HPDE6-E6E7 (cell line): Measurements from ENCODE around the gene HELZ.
"Not testable (repeated sequence)": the region's sequence is repeated elsewhere in the genome, so short reads cannot be mapped to it uniquely, and the experiment has no call there.

Source experiments
- DNase-seq: peaks from one replicate; pipeline ENCODE4 v3.0.0; 2011; ENCODE audit warnings: missing footprints; ENCODE audit errors: extremely low spot score

HELZ gene

DNA sequence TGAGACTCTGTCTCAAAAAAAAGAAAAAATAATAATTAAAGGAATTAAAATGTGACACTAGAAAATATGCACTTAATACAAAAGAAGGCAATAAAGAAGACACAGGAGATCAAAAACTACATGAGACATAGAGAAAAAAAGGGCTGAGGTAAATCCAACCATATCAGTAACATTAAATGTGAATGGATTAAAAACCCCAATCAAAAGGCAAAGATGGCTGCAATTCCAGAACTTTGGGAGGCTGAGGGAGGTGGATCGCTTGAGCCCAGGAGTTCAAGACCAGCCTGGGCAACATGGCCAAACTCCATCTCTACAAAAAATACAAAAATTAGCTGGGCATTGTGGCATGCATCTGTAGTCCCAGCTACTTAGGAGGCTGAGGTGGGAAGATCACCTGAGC, 103.0 kb downstream of the HELZ start:
- DNase-seq, result not testable (repeated sequence)

DNA sequence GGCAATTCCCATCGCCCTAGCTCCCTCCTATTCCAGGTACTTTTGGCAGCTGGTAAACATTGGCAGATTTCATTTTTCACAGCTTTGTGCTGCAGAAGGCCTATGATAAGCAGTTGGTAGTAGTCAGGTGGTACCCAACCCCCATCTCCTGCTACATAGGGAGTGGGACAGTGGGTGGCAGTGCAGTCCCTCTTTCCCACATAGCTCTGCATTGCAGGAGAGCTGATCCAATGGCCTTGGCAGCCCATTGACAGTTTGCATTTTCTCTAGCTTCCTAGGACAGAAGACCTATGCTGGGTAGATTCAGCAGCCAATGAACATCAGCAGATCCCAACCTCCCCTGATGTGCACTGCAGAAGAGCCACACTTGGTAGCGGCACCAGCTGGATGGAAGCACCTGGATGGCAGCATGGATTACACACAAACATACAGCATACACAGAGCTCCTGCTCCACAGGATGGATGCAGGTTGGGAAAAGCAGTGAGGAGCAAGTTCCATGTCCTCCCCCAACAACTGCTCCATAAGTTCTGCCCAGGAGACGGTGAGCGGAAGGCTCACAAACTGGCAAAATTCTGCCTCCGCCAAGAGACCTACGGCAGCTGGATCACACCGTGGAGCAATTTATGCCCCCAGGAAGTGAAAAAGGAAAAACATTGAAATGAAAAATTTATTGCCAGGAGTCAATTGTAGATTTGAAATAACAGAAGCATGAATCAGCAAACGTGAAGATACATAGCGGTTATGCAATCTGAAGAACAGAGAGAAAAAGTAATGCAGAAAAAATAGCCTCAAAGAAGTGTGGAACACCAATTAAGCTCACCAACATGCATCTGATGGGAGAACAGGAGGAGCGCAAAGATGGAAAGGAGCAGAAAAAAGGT, 105.0 kb downstream of the HELZ start:
- no peak for DNase-seq

DNA sequence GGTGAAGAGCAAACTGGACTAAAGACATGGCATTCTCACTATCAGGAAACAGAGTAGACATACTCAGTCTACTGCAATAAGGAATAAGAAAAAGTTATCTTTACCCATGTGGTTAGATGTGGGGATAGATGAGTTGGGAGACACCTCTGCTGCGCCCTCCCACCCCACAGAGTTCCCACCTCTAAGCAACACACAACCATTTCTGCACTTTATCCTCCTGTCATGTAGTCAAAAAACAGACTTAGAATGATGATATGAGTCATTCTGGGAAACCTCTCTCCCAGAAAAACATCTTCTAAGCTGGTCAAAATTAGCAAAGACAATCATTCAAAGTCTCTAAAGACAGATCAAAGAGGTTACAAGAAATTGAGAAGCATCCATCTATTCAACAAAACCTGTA, 105.7 kb downstream of the HELZ start:
- DNase-seq, result no peak

DNA sequence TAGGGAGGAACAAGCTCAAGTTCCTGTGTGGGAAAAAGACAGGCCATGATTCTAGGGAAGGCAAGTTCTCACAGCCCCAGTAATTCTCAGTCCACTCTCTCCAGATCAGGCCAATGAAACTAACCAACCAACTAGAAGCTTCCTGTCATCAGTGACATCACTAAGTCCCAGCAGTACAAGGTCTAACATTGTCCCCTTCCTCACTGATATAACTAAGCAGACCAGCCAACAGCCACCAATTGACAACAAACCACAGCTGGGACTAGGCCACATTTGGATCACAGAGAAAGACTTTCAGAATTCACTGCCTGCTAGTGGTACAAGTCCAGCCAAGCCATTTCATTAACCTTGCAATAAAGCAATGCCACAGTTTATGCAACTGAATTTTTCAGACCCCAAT, 106.6 kb downstream of the HELZ start:
- DNase-seq, result no peak

DNA sequence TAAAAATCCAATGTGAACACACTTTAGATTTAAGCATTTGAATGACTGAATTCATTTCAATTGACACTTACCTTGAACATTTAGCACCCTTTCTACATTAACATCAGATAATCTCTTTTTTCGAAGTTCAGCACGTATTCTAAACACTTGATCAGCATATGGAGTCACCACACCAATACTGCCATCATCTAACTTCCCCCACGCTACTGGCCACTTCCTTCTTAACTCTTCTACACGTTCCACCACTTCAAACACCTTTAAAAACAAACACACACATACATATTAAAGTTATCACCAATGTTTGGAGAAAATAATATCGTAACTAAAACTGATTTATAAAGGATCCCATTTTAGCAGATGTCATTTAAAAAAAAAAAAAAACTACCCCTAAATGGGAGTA, 107.1 kb downstream of the HELZ start:
- no peak for DNase-seq

DNA sequence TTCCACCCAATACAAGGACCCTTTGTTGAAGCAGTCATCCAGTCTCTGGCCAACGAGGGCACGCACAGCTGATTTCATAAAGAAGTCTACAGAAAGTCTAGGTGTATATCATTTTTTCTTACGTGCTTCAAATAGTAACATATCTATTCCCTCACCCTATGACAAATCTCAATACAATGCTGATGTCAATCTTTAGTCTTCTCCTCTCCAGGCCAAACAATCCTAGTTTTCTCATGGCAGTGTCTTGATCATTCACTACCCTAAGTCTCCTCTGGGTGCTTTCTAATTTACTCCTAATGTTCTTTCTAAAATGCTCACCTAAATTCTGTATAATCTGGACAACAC, 108.0 kb downstream of the HELZ start:
- DNase-seq, result no peak

DNA sequence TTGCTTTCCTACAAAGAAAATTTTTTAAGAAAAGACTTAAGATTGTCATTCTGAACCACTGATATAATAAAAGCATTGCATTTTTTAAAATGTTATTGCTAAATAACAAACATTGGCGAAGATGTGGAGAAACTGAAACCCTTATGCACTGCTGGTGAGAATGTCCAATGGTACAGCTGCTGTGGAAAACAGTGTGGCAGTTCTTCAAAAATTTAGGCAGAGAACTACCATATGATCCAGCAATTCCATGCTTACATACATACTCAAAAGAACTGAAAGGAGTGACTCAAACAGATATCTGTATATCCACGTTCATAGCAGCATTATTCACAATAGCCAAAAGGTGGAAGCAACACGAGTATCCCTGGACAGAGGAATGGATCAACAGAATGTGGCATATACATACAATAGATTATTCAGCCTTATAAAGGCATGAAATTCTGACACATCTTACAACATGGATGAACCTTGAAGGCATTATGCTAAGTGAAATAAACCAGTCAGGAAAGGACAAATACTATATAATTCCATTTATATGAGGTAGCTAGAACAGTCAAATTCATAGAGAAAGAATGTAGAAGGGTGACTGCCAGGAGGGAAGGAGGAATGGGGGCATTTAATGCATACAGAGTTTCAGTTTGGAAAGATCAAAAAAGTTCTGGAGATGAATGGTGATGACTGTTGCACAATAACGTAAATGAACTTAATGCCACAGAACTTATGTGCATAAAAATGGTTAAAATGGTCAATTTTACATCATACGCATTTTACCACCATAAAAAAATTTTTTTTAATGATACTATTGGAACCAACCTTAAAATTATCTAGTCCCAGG, 108.6 kb downstream of the HELZ start:
- DNase-seq, result no peak

DNA sequence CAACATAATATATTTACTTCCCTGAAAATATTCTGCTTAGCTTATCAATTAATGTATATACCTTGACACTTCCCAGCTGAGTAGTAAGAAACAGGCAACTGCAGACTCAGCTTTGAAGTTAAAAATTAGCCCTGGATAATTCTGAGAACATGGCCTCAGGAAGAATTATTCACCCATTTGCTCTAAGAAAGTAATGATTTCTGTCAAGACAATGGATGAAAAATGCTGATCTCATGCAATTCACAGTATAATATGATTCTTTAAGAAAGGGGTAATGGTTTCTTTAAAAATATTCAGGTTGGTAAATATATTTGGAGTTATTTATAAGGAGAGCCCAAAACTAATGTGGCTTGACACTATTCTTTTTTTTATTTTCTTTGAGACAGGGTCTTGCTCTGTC, 111.8 kb downstream of the HELZ start:
- DNase-seq, result no peak

DNA sequence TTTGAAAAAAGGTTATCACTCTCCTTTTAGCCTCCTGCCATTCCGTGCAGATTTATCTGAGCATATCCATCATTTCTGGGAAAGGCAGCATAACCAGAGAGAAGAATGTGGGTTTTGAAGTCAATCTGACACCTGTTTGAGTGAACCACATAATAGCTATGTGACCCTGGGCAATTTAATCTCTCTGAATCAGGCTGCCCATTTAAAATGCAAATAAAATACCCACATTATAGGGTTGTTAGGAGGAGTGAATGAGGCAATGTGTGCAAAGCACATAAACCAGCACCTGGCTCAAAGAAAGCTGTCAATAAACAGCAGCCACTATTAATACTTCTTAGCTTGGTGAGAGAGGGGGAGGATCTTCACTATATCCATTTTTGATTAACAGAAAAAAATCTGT, 112.6 kb downstream of the HELZ start:
- no peak for DNase-seq

DNA sequence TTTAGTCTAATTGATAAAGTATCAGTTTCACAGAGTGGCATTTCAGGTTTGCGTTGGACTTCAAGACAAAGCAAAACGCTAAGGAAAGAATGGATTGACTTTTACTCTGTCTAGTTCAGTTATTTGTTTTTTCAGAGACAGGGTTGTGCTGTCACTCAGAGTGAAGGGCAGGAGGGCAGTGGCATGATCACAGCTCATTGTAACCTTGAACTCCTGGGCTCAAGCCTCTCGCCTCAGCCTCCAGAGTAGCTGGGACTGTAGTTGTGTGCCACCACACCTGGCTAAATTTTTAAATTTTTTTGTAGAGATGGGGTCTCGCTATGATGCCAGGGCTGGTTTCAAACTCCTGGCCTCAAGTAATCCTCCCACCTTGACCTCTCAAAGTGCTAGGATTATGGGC, 114.2 kb downstream of the HELZ start:
- DNase-seq, result no peak

DNA sequence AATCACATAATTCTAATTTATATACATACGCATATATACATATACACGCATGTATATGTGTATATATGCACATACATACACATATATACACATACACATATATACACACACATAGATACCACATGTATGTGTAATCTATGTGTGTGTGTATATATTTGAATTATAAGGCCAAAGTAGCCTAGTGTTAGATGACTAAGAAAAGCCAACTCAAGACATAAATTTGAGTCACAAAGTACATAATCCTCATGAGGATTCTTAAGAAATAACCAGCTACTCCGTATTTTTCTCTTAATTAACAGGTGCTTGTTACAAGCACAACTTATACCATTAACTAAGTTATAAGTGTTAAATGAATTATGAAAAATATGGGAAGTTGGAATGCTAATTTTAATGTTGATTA, 115.7 kb downstream of the HELZ start:
- no peak for DNase-seq

DNA sequence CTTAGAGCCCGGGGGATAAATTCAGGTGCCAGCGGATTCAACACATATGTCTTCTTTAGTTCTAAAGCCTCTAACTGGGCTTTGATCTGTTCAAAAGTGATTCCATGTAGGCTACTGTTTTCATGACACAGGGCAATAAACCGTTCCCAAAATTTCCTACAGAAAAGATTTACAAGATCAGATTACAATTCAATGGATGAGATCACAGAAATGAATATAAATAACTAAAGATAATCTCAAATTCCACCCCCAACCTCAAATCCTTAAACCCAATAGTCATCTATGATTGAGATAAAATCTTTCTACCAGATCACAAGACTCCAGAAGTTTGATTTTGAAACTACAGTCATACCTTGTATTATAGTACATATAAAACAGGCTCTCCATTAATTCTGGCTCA, 116.3 kb downstream of the HELZ start:
- DNase-seq, result no peak

DNA sequence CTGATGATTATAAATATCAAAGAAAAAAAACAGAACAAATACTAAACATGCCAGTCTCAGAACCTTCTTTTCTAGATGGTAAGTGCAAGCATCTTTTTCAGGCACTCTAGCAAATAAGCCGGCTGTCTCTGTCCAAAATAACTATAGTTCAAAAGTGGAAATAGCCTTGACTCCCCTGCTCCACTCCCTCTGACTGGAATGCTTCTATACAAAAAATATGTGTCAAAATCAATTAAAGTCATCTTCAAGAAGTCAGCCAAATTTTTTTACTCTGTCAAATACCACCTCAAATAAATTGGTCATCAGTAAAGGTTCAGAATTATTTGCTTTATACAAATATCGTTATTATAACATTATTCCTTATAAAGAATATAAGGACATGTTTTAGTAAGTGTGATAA, 117.1 kb downstream of the HELZ start:
- no peak for DNase-seq

DNA sequence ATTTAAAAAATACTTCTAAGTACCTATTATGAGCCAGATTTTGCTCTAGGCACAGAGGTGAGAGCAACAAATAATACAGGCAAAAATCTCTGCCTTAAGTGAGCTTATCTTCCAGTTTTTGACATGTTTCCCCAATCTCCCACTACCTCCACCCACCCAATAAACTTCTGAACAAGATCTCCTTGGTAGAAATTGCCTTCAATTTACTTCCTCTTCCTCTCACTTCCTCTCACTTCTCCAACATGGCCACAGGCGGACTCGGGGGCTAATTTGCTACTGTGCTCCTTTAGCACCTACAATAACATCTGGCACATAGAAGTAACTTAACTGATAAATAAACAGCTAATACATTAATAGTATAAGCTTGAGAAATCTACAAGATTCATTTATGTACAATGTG, 118.0 kb downstream of the HELZ start:
- DNase-seq, result no peak

DNA sequence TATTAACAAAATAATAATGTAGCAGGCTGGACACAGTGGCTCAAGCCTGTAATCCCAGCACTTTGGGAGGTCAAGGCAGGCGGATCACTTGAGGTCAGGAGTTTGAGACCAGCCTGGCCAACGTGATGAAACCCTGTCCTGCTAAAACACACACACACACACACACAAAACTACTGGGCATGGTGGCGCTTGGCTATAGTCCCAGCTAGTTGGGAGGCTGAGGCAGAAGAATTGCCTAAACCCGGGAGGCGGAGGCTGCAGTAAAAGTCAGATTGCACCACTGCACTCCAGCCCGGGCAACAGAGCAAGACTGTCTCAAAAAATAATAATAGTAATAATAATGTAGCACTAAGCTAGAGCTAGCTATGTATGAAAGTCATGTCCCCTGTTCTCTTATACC, 118.5 kb downstream of the HELZ start:
- DNase-seq, result not testable (repeated sequence)

DNA sequence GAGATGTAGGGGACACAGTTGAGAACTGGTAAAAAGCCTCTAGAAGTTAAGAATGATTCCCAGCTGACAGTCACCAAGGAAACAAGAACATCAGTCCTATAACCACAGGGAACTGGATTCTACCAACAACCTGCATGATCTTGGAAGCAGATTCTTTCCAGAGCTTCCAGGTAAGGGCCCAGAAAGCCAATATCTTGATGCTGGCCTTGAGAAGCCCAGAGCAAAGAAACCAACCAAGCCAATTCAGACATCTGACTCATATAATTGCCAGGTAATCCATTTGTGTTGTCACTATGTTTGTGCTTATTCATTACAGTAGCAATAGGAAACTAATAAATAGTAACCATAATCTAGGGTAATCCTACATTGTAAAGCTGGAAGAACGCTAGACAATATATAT, 119.1 kb downstream of the HELZ start:
- no peak for DNase-seq

DNA sequence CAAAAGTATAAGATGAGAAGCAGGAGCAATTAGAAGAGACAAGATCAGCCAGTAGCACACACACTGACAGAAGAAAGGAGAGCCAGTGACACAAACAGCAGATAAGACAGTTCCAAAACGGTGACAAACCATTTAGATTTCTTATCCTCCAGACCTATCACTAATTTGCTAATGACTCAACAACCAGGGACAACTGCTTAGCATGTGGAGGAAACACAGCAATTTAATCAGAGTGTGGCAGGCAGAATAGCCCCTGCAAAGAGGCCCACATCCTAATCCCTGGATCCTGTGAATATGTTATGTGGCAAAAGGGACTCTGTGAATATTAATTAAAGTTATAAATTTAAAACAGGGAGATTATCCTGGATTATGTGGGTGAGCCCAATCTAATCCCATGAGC, 119.6 kb downstream of the HELZ start:
- DNase-seq, result no peak

DNA sequence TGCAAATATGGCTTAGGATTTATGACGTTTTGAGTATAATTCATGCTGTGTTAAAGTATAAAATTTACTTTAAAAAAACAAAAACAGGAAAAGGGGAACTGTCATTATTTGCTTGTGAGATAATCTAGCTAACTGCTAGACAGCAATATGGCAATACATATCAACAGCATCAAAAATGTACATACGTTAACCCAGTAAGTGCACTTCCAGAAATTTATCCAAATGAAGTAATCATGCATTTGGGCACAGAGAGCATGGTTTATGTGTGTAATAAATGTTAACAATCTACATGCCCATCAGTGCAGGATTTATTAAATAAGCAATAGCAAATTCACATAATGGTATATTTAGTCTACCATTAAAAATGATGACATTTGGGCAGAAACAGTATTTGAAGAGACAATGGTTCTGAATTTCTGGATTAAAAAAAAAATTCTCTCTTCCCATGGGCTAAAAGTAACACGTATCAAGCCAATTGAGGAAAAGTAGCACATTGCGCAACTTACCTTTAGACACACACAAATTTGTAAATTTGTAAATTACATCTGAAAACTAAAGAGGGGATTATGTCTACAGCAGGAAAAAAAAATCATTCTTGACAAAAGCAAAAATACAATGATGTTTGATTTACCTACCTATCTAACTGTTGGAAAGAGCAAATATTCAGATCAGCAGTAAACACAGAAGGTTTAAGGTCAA, 120.4 kb downstream of the HELZ start:
- no peak for DNase-seq

DNA sequence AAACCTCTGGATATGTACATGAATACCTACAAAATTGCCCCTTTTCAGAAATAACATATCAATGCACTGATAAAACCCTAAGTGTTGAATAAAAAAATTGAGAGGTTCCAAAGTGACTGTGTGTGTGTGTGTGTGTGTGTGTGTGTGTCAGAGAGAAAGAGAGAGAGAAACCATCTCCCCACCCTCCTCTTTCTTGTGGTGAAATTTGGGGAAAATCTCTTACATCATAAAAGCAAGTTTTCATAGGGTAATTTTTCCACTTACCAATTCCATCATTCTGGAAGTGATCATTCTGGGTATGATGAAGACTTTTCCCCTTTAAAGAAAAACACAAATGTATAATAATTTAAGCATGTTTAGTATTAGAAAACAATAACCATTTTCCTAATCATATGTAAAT, 121.3 kb downstream of the HELZ start:
- DNase-seq, result no peak

DNA sequence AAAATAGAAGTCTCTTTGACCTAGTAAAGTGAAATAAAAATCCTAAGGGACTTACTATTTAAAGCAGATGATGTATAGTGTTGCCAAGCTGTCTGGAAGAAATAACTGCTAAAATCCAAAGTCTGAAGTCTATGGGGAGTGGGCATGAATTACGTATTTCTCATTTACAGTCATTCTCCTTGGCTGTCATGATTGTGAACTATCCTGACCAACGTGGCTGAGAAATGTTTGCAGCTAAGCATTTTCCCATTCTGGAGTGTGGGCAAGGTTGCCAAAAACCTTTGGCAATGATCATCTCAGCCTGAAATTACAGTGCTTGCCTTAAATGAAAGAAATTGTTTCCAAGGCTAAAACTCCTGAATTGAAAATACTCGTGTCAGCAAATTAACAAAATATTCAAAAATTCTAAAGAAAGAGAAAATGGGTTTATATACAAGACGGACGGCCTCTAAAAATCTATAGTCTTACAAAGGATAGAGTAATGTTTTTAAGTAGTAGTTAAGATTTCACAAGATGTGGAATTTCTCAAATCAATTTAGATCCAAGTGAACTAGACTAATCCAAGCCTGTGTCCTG, 123.6 kb downstream of the HELZ start:
- DNase-seq, result no peak

DNA sequence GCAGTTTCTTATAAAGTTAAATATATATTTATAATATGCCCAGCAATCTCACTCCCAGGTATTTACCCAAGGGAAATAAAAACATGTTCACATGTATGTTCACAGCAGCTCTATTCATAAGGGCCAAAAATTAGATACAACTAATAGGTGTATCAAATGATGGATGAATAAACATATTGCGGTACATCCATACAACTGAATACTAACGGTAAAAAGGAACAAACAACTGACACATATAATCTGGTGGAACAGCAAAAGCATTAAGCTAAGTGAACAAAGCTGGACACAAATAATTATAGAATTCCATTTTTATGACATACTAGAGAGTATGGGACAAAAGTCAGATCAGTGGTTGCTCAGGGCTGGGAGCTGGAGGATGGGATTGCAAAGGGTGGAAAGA, 125.9 kb downstream of the HELZ start:
- no peak for DNase-seq

DNA sequence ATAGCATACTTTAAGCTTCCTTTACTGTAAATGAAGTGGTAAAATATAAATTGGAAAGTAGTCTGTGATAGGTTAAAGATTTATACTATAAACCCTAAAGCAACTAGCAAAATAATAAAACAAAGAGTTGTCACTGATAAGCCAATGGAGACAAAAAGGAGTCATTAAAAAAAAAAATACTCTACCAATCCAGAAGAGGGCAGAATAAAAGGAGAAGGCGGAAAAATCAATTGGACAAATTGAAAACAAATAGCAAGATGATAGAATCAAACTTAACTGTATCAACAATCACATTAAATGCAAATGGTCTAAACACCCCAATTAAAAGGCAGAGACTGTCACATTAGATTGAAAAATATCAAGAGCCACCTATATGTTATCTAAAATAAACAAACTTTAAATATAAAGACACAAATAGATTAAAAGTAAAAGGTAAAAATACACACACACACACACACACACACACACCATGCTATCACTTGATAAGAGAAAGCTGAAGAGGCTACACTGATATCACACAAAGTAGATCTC, 128.9 kb downstream of the HELZ start:
- no peak for DNase-seq
